Mesothelial cell of epicardium (in vitro differentiated cells): ENCODE data around the gene PIGA. TPM values are rescaled to one million over a fixed set of nuclear protein-coding genes. Genes with fewer than 3 reads are reported as not detected.

Source experiments
- DNase-seq, 2 experiments: peaks; one replicate each; pipeline ENCODE4 v3.0.0; 2021; ENCODE audit warnings: low spot score in 2 of 2; ENCODE audit not compliant: unreplicated experiment in 2 of 2
- H3K27ac Mint-ChIP-seq: 2 replicates; pipeline ENCODE4 v1.8.0; 2021; ENCODE audit warnings: mixed read lengths
- H3K27me3 Mint-ChIP-seq: 2 replicates; pipeline ENCODE4 v1.8.0; 2021; ENCODE audit warnings: low read depth, mixed read lengths
- H3K36me3 Mint-ChIP-seq: 2 replicates; pipeline ENCODE4 v1.8.0; 2021; ENCODE audit warnings: mixed read lengths
- H3K4me1 Mint-ChIP-seq: 2 replicates; pipeline ENCODE4 v1.8.0; 2021; ENCODE audit warnings: mixed read lengths
- H3K4me3 Mint-ChIP-seq: 2 replicates; pipeline ENCODE4 v1.8.0; 2021; ENCODE audit warnings: mild to moderate bottlenecking, moderate library complexity, mixed read lengths
- H3K9me3 Mint-ChIP-seq: 2 replicates; pipeline ENCODE4 v1.8.0; 2021; ENCODE audit warnings: mixed read lengths
- CTCF ChIP-seq: fragments of 200-600 bp; sonication (generic); IDR thresholded peaks from one replicate; pipeline ENCODE4 v1.5.0; 2021; ENCODE audit warnings: antibody characterized with exemption; ENCODE audit not compliant: unreplicated experiment
- total RNA-seq: library from RNA; stranded (reverse); gene quantifications from 3 replicates; pipeline ENCODE4 v1.2.1, GENCODE V29; 2021

The PIGA gene
- total RNA-seq, 1 donor from 2014 or later: 16.6 TPM

- H3K9me3 Mint-ChIP-seq: no peaks in the 10 kb centered on the region
- H3K27ac Mint-ChIP-seq: peak overlapping the region; percentile 96
- TF ChIP-seq CTCF: no peak
- H3K4me3 Mint-ChIP-seq: peak overlapping the region; percentile 93
- no peaks in the 10 kb centered on the region for H3K36me3 Mint-ChIP-seq
- peaks cover 9% of the 10 kb centered on the region for H3K4me1 Mint-ChIP-seq
- peaks cover 14% of the 10 kb centered on the region for H3K27me3 Mint-ChIP-seq
- DNase-seq: no peak
These were observed 762 bp downstream of the PIGA start for GRCh38 chrX:15334561-15334960.

- no peaks in the 10 kb centered on the region for H3K36me3 Mint-ChIP-seq
- no peak for TF ChIP-seq CTCF
- H3K27ac Mint-ChIP-seq: no peak overlapping the region
- no peaks in the 10 kb centered on the region for H3K9me3 Mint-ChIP-seq
- no peaks in the 10 kb centered on the region for H3K27me3 Mint-ChIP-seq
- no peaks in the 10 kb centered on the region for H3K4me1 Mint-ChIP-seq
- H3K4me3 Mint-ChIP-seq: no peak overlapping the region
- no peak for DNase-seq
These were observed 6.5 kb downstream of the PIGA start for GRCh38 chrX:15328821-15329220.

- no peak for DNase-seq
- no peak overlapping the region for H3K4me3 Mint-ChIP-seq
- TF ChIP-seq CTCF: no peak
- H3K27me3 Mint-ChIP-seq: no peaks in the 10 kb centered on the region
- H3K36me3 Mint-ChIP-seq: no peaks in the 10 kb centered on the region
- H3K27ac Mint-ChIP-seq: no peak overlapping the region
- no peaks in the 10 kb centered on the region for H3K9me3 Mint-ChIP-seq
- no peaks in the 10 kb centered on the region for H3K4me1 Mint-ChIP-seq
These were observed 7.2 kb downstream of the PIGA start for GRCh38 chrX:15328131-15328530.

DNA sequence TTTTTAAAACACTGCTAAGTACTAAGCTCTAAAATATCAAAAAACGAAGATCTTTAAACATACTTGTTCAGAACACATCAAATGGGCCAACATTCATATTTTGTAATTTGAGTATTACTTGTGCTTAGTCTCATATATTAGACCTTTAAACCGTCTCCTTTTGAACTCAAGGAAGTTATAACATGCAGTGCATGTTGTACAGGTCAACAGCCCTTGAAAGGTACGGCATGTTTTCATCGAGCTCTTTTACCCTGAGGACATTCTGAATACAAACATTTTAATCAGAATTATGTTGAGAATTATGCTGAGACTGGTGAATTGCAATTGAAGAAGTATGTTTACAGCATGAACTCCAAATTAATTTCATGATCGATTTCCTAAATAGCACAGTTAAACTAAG lies 12.9 kb downstream of the PIGA start:
- H3K4me1 Mint-ChIP-seq: no peaks in the 10 kb centered on the region
- no peak for TF ChIP-seq CTCF
- DNase-seq: no peak
- H3K27me3 Mint-ChIP-seq: no peaks in the 10 kb centered on the region
- no peak overlapping the region for H3K4me3 Mint-ChIP-seq
- no peaks in the 10 kb centered on the region for H3K36me3 Mint-ChIP-seq
- H3K27ac Mint-ChIP-seq: no peak overlapping the region
- H3K9me3 Mint-ChIP-seq: peaks cover 3% of the 10 kb centered on the region

DNA sequence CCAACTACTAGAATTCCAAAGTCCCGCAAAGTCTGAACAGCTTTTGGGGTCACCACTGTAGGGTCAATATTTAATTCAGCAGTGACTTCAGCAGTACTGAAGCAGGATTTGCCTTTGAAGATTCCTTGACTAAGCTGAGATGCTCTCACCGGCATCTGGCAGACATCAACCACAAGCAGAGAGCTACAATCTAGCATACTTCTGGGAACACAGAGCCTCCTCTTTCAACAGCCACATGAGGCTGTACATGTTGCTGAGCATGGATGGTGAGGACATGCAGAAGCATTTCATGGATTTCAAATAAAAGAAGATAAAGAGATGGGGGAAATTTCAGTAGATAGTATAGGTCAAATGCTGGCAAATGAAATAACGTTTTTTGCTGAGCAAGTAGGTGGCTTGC lies 13.3 kb downstream of the PIGA start:
- DNase-seq: no peak
- TF ChIP-seq CTCF: no peak
- peaks cover 3% of the 10 kb centered on the region for H3K9me3 Mint-ChIP-seq
- H3K27ac Mint-ChIP-seq: no peak overlapping the region
- no peaks in the 10 kb centered on the region for H3K4me1 Mint-ChIP-seq
- H3K36me3 Mint-ChIP-seq: no peaks in the 10 kb centered on the region
- no peaks in the 10 kb centered on the region for H3K27me3 Mint-ChIP-seq
- H3K4me3 Mint-ChIP-seq: no peak overlapping the region

- H3K4me1 Mint-ChIP-seq: no peaks in the 10 kb centered on the region
- TF ChIP-seq CTCF: no peak
- peaks cover 3% of the 10 kb centered on the region for H3K9me3 Mint-ChIP-seq
- H3K27ac Mint-ChIP-seq: no peak overlapping the region
- no peak for DNase-seq
- H3K4me3 Mint-ChIP-seq: no peak overlapping the region
- no peaks in the 10 kb centered on the region for H3K27me3 Mint-ChIP-seq
- no peaks in the 10 kb centered on the region for H3K36me3 Mint-ChIP-seq
These were observed 13.9 kb downstream of the PIGA start for GRCh38 chrX:15321447-15321846.
